Measurements from ENCODE around the gene ZFAND3.

DNA sequence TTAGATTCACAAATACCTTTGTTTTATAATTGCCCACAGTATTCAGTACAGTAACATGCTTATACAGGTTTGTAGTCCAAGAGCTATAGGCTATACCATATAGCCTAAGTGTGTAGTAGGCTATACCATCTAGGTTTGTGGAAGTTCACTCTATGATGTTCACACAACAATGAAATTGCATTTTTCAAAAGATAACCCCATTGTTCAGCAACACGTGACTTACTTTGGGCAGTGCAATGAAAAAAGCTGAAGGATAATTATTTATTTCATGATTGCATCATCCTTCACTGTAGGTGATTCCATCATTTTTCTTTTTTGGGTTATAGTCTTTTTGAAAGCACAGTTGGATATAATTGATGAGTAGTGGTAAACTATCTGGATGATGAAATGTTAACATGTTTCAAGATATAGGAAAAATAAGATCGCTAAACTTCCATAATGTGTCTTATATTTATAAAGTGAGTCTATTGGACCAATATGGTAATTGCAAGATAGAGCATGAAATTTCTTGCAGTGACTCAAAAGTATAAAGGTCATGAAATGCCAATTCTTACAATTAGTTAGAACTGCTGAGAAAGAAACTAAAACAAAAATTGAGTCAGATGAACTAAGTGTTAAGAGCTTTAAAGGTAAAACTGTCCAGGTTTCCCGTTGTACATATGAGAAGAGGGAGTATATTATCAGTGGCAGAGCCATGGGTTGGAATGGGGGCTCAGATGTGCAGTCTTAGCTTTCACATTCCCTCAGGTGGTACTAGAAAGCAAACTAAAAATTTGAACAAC, 164.4 kb downstream of the ZFAND3 start:
- TF ChIP-seq, protein P1, sequence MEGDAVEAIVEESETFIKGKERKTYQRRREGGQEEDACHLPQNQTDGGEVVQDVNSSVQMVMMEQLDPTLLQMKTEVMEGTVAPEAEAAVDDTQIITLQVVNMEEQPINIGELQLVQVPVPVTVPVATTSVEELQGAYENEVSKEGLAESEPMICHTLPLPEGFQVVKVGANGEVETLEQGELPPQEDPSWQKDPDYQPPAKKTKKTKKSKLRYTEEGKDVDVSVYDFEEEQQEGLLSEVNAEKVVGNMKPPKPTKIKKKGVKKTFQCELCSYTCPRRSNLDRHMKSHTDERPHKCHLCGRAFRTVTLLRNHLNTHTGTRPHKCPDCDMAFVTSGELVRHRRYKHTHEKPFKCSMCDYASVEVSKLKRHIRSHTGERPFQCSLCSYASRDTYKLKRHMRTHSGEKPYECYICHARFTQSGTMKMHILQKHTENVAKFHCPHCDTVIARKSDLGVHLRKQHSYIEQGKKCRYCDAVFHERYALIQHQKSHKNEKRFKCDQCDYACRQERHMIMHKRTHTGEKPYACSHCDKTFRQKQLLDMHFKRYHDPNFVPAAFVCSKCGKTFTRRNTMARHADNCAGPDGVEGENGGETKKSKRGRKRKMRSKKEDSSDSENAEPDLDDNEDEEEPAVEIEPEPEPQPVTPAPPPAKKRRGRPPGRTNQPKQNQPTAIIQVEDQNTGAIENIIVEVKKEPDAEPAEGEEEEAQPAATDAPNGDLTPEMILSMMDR (IDR thresholded peaks at IDR 0.05): no peak
- no peak for TF ChIP-seq POLR2A (IDR thresholded peaks at IDR 0.05)

Measured in testis (tissue), 2 donors.